ENCODE results near the gene EPN3.

EPN3 gene

DNA sequence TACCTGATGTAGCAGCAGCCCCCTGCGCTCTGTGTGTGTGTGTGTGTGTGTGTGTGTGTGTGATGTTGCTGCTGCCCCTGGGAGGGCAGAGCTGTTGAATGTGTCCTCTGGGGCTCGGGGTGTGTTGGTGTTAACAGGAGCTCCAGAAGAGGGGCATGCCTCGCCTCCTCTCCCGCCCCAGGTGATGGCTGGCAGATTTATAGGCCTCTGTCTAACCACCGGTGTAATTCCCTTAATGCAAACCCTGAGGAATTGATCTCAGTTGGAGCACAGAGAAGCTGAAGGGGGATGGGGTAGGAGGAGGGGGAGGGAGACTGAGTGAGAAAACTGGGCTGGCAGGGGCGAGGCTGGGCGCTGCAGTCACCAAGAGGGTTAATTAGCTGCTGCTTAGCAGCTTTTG, 38.0 kb downstream of the EPN3 start:
- no peak for DNase-seq

DNA sequence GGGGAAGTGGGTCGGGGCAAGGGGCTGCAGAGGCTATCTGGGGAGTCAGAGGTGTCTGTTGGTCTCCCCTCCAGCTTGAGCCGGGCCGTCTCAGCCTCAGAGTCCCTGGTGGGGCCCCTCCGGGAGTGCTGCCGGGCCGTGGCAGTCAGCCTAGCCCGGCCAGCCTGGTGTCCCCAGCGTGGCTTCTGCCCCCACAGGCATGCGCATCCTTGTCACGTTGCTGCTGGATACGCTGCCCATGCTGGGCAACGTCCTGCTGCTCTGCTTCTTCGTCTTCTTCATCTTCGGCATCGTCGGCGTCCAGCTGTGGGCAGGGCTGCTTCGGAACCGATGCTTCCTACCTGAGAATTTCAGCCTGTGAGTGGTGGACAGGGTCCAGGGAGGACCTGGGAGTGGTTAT, 39.1 kb downstream of the EPN3 start:
- no peak for DNase-seq

DNA sequence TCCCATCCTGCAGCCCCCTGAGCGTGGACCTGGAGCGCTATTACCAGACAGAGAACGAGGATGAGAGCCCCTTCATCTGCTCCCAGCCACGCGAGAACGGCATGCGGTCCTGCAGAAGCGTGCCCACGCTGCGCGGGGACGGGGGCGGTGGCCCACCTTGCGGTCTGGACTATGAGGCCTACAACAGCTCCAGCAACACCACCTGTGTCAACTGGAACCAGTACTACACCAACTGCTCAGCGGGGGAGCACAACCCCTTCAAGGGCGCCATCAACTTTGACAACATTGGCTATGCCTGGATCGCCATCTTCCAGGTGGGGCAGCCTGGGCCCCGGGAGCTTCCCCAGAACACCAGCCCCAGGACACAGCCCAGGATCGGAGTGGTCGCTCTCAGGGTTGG, 40.0 kb downstream of the EPN3 start:
- no peak for DNase-seq

DNA sequence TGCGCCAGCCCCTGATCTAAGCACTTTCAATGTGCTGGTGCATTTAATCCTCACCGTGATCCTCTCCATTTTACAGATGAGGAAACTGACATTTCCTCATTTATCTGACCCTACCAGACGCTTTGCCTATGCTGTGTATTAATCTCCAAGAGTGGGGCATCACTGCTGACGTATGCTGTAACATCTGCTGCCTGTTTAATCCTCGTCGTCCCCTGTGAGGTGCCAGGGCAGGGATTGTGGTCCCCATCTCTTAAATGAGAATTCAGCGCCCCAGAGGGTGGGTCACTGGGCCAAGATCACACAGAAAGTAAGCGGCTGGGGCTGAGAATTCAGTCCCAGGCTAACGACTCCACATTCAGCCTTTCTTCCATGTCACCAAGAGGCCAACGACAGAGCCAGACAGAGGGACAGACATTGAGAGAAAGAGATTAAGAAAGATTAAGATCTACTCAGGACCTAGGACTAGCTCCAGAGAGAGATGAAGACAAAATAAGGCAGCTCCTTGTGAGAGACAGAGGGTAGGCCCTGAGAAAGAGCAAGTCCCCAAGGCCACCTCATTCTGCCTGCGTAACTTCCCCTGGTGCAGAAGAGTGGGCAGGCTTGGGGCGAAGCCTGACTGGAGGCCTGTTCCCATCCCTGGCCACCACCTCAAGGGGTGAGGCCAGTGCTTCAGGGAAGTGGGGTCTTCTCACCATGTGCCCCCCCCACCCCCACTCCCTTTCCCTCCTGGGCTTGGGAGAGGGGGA, 41.5 kb downstream of the EPN3 start:
- DNase-seq = no peak

DNA sequence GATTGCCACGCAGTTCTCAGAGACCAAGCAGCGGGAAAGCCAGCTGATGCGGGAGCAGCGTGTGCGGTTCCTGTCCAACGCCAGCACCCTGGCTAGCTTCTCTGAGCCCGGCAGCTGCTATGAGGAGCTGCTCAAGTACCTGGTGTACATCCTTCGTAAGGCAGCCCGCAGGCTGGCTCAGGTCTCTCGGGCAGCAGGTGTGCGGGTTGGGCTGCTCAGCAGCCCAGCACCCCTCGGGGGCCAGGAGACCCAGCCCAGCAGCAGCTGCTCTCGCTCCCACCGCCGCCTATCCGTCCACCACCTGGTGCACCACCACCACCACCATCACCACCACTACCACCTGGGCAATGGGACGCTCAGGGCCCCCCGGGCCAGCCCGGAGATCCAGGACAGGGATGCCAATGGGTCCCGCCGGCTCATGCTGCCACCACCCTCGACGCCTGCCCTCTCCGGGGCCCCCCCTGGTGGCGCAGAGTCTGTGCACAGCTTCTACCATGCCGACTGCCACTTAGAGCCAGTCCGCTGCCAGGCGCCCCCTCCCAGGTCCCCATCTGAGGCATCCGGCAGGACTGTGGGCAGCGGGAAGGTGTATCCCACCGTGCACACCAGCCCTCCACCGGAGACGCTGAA, 43.2 kb downstream of the EPN3 start:
- no peak for DNase-seq

DNA sequence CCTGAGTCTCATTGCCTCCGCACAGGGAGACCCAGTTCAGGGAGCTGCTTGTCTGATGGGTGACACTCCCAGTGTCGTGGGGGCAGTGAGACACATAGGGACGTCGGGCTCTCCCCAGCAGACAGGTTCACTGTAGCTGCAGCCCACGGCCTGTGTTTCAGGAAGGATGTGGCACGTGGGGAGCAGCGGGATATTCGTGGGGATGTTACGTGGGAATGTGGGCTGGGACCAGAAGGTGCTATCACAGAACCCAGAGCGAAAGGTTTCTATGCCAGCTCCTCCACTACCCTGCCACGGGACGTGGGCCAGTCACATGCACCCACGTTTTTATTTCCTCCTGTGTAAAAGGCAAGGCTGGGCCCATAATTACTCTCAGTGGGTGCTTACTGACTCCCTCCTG, 44.3 kb downstream of the EPN3 start:
- no peak for DNase-seq

DNA sequence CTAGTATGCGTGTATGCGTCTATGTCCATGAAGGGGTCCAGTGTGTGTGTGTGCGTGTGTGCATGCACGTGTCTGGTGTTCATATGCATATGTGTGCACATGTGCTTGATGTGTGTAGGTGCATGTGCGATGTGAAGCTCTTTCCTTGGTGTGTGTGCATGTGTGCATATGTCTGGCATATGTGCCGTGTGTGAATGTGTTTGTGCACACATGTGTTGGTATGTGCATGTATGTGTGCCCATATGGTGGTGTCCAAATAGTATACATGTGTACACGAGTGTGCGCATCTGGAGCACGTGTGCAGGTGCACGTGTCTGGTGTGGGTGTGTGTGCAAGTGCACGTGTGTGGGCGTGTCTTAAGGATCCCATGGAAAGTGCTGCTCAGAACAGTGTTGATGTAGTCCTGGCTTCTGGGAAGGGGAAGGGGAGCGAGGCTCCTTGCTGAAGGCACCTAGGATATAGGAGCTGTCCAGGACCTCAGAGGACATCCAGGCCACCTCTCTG, 45.0 kb downstream of the EPN3 start:
- DNase-seq = no peak

DNA sequence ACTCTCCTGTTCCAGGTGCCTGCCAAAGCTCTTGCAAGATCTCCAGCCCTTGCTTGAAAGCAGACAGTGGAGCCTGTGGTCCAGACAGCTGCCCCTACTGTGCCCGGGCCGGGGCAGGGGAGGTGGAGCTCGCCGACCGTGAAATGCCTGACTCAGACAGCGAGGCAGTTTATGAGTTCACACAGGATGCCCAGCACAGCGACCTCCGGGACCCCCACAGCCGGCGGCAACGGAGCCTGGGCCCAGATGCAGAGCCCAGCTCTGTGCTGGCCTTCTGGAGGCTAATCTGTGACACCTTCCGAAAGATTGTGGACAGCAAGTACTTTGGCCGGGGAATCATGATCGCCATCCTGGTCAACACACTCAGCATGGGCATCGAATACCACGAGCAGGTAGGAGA, 45.6 kb downstream of the EPN3 start:
- no peak for DNase-seq

DNA sequence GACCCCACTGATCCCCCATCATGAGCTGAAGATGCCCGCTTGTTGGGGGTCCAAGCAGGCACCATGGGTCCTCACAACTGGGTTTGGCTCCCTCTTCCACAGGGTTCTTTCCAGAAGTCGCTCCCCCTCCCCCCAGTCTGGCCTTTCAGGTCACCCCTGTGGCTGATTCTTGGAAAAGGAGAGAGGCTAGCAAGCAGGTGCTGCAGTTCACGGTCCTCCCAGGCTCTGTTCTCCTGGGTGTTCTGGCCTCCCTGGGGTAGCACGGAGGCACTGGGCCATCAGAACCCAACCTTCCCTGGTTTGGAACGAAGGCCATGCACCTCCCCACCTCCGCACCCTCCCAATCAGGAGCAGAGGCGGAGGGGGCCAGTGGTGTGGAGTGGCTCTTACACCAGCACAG, 46.9 kb downstream of the EPN3 start:
- DNase-seq = no peak

DNA sequence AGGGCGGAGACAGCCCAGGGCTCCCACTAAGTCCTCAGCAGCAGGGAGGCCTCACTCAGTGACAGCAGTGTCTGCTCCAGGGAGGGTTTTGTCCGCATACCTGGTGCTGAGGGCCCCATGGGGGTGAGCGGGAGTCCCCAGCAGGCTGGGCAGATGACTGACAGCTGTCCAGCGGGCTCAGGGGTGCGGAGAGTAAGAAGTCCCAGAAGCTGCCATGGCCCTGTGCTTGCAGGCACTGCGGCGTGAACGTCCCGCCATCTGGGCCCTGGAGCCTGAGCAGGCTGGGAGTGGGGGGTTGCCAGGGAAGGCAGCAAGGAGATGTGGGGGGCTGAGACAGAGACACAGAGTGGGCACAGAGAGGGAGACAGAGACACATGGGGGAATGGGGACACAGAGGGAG, 48.1 kb downstream of the EPN3 start:
- DNase-seq = no peak

DNA sequence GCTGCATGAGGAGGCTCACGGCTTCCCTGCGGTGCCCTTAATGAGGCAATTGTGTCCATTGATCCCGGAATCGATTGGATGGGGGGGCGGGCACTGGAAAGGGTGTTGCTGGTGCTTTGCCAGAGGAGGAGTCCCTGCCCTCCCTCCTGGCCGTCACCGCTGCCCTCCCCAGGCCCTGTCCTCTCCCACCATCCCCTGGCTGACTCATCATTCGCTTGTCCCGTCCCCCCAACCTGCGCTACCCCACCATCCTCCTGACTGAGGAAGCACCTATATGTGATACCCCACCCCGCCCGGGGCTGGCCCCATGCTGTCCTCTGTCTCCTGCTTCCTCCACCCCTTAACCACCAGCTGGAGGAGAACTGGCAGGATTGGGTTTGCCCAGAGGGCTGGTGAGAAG, 48.8 kb downstream of the EPN3 start:
- DNase-seq = no peak

DNA sequence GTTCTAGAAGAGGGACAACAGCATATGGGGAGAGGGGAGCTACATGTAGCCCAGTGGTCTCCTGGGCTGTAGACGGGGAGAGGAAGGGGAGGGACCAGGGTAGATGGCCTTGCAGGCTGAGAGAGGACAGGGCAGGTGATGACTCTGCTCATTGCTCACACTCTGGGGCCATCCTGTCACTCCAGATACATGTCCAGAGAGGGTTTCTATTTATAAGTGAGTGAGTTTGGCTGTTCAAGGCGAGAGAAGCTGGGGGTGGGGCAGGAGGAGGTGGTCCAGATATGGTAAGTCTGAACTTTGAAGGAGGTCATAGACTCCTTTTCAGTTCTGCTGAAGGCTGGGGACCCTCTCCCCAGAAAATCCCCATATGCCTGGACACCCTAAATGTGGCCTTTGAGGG, 50.2 kb downstream of the EPN3 start:
- DNase-seq = no peak

DNA sequence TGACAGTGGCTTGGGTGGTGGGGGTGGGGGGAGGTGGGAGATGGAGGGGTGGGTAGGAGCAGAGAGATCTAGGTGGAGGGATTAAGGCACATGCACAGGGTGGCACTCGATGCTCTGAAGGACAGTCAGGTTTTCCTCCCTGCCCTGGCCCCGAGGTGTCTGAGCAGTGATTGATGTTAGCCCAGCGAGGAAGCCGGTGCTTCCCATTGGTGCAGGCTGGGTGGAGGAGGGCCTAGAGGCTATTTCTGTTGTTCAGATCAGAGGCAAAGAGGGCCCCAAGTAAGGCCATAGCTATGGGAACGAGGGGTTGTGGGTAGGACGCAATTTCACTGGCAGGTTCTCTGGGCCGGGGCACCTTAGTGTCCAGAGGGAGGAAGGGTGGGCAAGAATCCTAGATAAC, 51.1 kb downstream of the EPN3 start:
- no peak for DNase-seq

DNA sequence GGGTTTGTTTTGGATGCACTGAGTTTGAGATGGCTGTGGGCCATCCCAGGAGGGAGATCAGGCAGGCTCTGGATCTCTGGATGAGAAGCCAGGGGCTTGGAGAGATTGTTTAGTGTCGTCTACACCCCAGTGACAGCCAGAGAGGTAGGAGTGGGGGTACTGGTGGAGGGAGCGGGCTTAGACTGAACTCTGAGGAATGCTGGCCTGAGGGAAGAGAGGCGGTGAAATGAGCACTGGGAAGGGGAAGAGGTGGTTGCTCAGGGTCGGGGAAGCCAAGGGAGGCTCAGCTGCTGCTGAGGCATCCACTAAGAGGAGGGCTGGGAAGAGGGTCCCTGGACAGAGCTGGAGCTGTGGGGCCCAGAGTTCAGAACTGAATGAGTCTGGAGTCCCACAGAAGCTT, 51.6 kb downstream of the EPN3 start:
- no peak for DNase-seq

DNA sequence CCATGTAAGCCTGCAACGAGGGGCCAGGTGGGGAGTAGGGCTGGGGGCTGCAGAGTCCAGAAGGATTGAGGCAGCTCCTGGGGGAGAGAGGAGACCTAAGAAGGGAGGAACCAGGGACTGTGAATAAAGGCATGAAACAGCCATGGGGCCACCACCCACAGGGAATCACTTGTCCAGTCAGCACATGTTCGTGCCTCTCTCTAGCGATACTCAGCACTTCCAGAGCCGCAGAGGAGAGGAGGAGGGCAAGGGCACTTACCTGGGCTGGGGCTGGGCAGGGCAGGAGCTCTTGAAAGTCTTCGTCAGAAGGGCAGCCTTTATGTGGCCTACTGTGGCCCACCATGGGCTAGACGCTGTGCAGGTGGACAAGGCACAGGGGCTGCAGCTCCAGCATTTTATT, 52.2 kb downstream of the EPN3 start:
- DNase-seq = no peak

DNA sequence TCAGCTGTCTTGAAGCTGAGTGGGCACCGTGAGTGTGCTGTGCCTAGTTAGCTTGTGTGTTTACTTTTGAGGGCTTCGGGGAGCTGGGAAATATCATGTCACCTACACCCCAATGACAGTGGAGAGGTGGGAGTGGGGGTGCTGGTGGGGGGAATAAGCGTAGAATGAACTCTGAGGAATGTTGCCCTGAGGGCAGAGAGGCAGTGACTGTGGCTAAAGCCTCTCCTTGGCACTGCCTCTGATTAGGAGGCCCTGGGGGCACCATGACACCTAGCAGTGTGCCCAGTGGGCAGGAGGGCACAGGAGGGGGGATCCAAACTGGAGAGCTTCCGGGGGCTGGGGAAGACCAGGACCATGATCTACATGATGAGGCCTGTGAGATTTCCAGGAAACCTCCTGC, 52.8 kb downstream of the EPN3 start:
- DNase-seq = no peak

DNA sequence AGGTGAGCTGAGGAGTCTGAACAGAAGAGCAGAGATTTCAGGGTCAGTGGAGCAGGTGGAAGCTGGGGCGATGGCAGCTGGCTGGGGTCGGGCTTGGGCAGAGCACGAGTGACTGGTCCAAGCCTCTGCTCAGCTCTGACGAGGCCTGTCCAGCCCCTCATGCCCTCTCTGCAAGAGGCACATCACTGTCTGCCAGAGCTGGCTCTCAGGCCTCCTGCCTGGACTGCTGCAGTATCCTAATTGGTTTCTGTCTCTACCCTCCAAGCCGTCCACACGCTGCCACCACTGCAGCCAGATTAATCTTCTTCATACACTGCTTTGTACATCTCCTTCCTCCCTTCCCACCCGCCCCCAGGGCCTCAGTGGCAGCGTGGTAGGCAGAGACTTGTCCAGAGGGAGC, 53.4 kb downstream of the EPN3 start:
- no peak for DNase-seq

DNA sequence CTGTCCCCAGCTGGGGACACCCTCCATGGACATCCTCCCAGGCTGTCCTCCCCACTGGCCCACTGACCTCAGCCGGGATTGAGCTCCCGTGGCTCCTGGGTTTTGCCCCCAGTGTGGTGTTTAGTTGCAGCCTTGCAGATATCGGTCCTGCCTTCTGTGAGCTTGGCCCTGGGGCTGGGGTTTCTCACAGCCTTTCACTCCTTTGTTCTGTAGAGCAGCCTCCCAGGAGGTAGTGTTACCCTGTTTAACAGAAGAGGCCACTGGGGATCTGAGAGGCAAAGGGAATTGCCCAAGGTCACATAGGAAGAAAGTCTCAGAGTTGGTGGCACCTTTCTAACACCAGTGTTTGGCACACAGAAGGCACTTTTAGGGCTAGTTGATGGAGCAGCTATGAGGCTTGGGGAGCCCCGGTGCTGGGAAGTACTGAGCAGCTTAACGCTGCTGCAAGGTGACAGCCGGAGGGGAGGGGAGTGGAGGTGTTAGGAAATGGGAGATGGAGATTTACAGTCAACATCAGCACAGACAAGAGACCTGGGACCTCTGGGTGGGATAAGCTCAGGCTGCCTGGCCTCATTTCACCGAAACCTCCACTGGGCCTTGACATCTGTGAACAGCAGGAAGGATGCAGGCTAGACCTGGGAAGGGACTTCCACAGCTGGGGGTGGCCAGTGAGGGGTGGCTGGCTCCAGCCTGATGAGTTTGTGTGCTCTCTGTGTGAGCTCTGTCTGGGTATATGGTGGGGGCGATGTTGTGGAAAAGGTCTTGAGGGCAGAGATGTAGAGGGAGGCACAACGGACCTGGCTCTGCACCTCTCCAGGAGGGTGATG, 54.1 kb downstream of the EPN3 start:
- DNase-seq = no peak

DNA sequence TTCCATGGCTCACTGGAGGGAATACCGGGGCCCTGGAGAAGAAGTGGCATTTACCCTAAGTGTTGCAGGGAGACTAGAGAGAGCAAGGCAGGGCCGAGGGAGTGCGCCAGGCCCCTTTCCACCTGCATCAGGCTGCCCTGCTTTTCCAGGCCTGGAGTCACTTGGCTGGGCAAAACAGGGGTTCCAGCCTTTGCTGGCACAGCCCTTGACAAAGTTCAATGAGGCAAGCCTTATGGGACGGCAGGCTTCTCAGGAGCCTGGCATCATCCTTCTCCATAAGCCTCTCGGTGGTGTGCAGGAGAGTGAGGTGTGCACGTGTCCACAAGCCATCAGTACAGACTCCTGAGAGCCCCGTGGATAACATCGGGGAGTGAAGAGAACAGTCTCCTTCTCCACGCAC, 55.0 kb downstream of the EPN3 start:
- DNase-seq = no peak

DNA sequence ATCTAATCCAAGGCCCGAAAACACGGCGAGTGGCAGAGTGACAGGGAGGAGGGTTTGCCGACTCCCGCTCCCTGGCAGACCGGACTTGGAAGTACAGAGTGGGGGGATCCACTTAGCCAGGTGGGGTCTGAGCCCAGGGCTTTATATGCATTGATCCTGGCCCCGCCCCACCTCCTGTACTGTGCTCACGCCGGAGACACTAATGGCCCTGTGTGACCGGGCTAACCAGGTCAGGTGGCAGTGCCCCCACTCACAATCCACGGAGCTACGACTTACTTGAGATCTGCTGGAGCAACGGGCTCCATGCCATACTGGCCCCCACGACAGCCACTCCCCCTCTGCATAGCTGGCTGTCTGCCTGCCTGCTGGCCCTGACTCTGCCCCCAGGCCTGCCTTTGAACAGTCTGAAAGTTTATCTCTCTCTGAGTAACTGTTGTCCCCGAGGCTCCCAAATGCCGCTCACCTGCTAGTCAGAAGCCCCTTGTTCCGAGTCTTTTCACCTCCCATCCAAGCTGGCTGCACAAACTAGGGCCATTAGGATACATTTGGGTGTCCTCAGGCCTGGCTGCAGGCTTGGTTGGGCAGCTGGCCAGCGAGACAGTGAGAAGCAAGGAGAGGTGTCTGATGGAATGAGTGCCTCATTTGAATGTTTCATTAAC, 56.0 kb downstream of the EPN3 start:
- no peak for DNase-seq

DNA sequence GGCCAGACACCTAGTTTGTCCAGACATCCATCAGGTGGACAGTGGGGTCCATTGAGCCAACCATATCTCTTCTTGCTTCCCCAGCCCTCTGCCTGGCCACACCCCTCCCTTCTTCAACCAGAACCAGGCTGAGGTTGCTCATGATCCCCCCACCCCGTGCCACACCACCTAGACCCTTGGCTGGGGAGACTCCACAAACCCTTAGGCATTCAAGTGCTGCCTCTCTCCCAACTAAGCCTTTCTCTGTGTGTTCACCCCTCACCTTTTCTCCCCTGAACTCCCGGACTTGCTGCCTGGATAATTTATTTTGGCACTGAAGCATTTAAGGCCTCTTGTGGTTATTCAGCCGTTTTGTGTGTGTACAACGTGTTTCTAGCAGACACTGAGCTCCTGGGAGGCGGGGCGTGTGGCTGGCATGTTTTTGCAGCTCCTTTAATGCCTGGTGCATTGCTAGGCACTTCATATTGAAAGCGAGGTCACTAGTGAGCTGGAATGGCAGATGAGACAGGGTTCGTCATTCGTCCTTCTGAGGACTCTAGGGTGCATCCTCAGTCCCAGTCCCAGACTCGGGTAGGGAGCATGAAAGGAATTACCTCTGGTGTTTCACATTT, 56.7 kb downstream of the EPN3 start:
- DNase-seq = no peak

DNA sequence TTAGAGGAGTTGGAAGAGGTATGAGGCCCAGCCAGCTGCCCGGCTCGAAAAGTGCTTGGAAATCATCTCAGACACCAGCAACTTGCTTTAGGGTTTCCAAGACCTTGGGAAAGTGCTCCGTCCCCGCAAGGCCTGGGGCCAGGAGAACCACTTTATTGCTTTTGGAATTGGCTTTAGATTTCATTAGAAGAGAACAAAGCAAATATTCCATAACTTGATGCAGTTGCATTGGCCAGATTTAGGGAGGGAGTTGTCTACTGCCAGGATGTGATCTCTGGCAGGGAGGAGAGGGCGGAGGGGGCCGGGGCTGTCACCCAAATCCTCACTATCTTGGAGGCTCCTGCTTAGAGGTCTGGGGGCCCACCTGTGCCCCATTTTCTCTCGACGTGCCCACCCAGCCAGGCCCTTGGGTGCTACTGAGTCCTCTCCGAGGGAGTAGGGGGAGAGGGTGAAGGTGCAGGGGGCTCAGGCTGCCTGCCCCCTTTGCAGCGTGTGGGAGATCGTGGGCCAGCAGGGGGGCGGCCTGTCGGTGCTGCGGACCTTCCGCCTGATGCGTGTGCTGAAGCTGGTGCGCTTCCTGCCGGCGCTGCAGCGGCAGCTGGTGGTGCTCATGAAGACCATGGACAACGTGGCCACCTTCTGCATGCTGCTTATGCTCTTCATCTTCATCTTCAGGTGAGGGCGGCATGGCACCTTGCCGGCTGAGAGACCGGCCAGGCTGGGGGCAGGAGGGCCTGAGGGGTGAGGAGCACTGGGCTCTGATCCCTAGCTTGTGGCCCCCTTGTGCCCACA, 58.6 kb downstream of the EPN3 start:
- DNase-seq = no peak

Measured in NCI-H2081 (cell line).